IMR-90 (cell line): ENCODE data around the gene CAMTA1. TPM values are rescaled to one million over a fixed set of nuclear protein-coding genes. Genes with fewer than 3 reads are reported as not detected.

ENCODE experiments used
- ATAC-seq: fragments of 200-7000 bp; cut with Tn5 transposase; 2 replicates; pipeline ENCODE4 v1.9.1; 2020; ENCODE audit warnings: low read depth, mild to moderate bottlenecking, moderate library complexity
- BruUV-seq: library from RNA; stranded (reverse); fragments of 400-500 nt; replicated peaks from 2 replicates; lab custom pipeline; 2021; lab: Mats Ljungman, UMichigan
- CTCF ChIA-PET: fragments of 300-600 bp; formaldehyde crosslinking; extraction: SDS; loops from one replicate; lab custom pipeline; 2021; ENCODE audit warnings: antibody characterized with exemption; lab: Yijun Ruan, JAX
- POLR2A ChIA-PET: fragments of 300-600 bp; sonication (Branson Sonifier 250); formaldehyde crosslinking; loops from one replicate; lab custom pipeline; 2022; ENCODE audit warnings: antibody characterized with exemption; ENCODE audit not compliant: unreplicated experiment; lab: Charles Lee
- DNase-seq: peaks from one replicate; pipeline ENCODE4 v3.0.0; 2013
- H2AFZ ChIP-seq: replicated peaks from 2 replicates; pipeline ENCODE3; 2013; ENCODE audit warnings: low read length, mild to moderate bottlenecking; ENCODE audit not compliant: poor library complexity
- H2AK5ac ChIP-seq: 2 replicates; pipeline ENCODE4 v1.6.1; 2013; ENCODE audit warnings: low read depth, low read length, inconsistent platforms
- H2AK9ac ChIP-seq: replicated peaks from 2 replicates; pipeline ENCODE3; 2013; ENCODE audit warnings: mild to moderate bottlenecking, low read depth, low read length, moderate library complexity; ENCODE audit not compliant: poor library complexity
- H2BK120ac ChIP-seq: 2 replicates; pipeline ENCODE4 v1.6.1; 2013; ENCODE audit warnings: low read depth, low read length, inconsistent platforms
- H2BK15ac ChIP-seq: 3 replicates; pipeline ENCODE4 v1.6.1; 2013; ENCODE audit warnings: low read depth, low read length, inconsistent platforms
- H2BK20ac ChIP-seq: 2 replicates; pipeline ENCODE4 v1.6.1; 2013; ENCODE audit warnings: low read depth, mild to moderate bottlenecking, inconsistent platforms, low read length, moderate library complexity
- H2BK5ac ChIP-seq: 2 replicates; pipeline ENCODE4 v1.6.1; 2013; ENCODE audit warnings: mild to moderate bottlenecking, low read depth, low read length, inconsistent platforms; ENCODE audit not compliant: poor library complexity, severe bottlenecking
- H3K14ac ChIP-seq: replicated peaks from 2 replicates; pipeline ENCODE4 v1.6.1; 2013; ENCODE audit warnings: low read depth, low read length, inconsistent platforms
- H3K18ac ChIP-seq: 2 replicates; pipeline ENCODE4 v1.6.1; 2013; ENCODE audit warnings: low read depth, low read length, control low read depth
- H3K23ac ChIP-seq: 2 replicates; pipeline ENCODE4 v1.6.1; 2013; ENCODE audit warnings: low read depth, low read length, inconsistent platforms
- H3K27ac ChIP-seq: 2 replicates; pipeline ENCODE4 v1.5.1; 2013; ENCODE audit warnings: mild to moderate bottlenecking, control low read depth, low read length; ENCODE audit not compliant: insufficient read depth
- H3K27me3 ChIP-seq: 2 replicates; pipeline ENCODE4 v1.6.1; 2013; ENCODE audit warnings: low read length; ENCODE audit not compliant: control insufficient read depth, insufficient read depth
- H3K36me3 ChIP-seq: 2 replicates; pipeline ENCODE4 v1.6.1; 2013; ENCODE audit warnings: low read length, mixed read lengths; ENCODE audit not compliant: control insufficient read depth, insufficient read depth
- H3K4ac ChIP-seq: 2 replicates; pipeline ENCODE4 v1.6.1; 2013; ENCODE audit warnings: low read depth, low read length, inconsistent platforms
- H3K4me1 ChIP-seq: 2 replicates; pipeline ENCODE4 v1.6.1; 2013; ENCODE audit warnings: low read length, mixed read lengths; ENCODE audit not compliant: control insufficient read depth, insufficient read depth
- H3K4me2 ChIP-seq: 2 replicates; pipeline ENCODE4 v1.6.1; 2013; ENCODE audit warnings: low read depth, mild to moderate bottlenecking, control low read depth, low read length, moderate library complexity
- H3K4me3 ChIP-seq: 2 replicates; pipeline ENCODE4 v1.5.1; 2013; ENCODE audit warnings: low read depth, mild to moderate bottlenecking, control low read depth, low read length, moderate library complexity; ENCODE audit not compliant: insufficient read depth
- H3K56ac ChIP-seq: 2 replicates; pipeline ENCODE4 v1.6.1; 2013; ENCODE audit warnings: low read length, inconsistent platforms; ENCODE audit not compliant: insufficient read depth; ENCODE audit errors: extremely low read depth
- H3K79me1 ChIP-seq, 2 experiments: 2 replicates each; pipeline ENCODE4 v1.6.1; 2013; ENCODE audit warnings: low read length in 2 of 2, inconsistent platforms in 1 of 2, low read depth in 1 of 2
- H3K9ac ChIP-seq: 2 replicates; pipeline ENCODE4 v1.6.1; 2013; ENCODE audit warnings: low read depth, low read length, control low read depth
- H3K9me1 ChIP-seq: 2 replicates; pipeline ENCODE4 v1.6.1; 2013; ENCODE audit warnings: low read length, inconsistent platforms; ENCODE audit not compliant: insufficient read depth
- H3K9me3 ChIP-seq: 2 replicates; pipeline ENCODE4 v1.6.1; 2013; ENCODE audit warnings: low read length; ENCODE audit not compliant: control insufficient read depth, insufficient read depth
- H4K20me1 ChIP-seq: 2 replicates; pipeline ENCODE4 v1.6.1; 2013; ENCODE audit warnings: low read length, inconsistent platforms; ENCODE audit not compliant: insufficient read depth
- H4K5ac ChIP-seq: 2 replicates; pipeline ENCODE4 v1.6.1; 2013; ENCODE audit warnings: mild to moderate bottlenecking, low read depth, low read length, control low read depth
- H4K8ac ChIP-seq, 2 experiments: 2 replicates each; pipeline ENCODE4 v1.6.1; 2013; ENCODE audit warnings: low read depth in 2 of 2, low read length in 2 of 2, control low read depth in 1 of 2, inconsistent platforms in 1 of 2
- H4K91ac ChIP-seq: 2 replicates; pipeline ENCODE4 v1.6.1; 2013; ENCODE audit warnings: low read depth, low read length, inconsistent platforms; ENCODE audit not compliant: insufficient read depth
- MXI1 ChIP-seq: IDR thresholded peaks from 2 replicates; pipeline ENCODE4 v1.6.1; 2012; ENCODE audit warnings: low read depth, mild to moderate bottlenecking, low read length, moderate library complexity, borderline replicate concordance
- NFE2L2 ChIP-seq: fragments of 150-350 bp; IDR thresholded peaks from 2 replicates; pipeline ENCODE4 v1.6.1; 2016; ENCODE audit warnings: low read depth, mild to moderate bottlenecking, low read length
- USF2 ChIP-seq: fragments of 150-350 bp; IDR thresholded peaks from 2 replicates; pipeline ENCODE4 v1.6.1; 2017; ENCODE audit warnings: mild to moderate bottlenecking, antibody characterized with exemption, low read length, low read depth
- WGBS, 2 experiments: methylation state at CpG; one replicate each; pipeline versions ENCODE4 v1.1.5 to v1.1.7; 2013; ENCODE audit warnings: missing lambda C conversion rate in 2 of 2; ENCODE audit not compliant: insufficient read length in 1 of 2; ENCODE audit errors: extremely low coverage in 2 of 2; 5-methylcytosine and 5-hydroxymethylcytosine counted together
- dilution Hi-C: fragments of 300-500 bp; cut with HindIII; formaldehyde crosslinking; loops from one replicate; pipeline ENCODE4 v1.14.3; 2018; ENCODE audit warnings: low sequenced_read_pairs; ENCODE audit not compliant: unreplicated experiment
- in situ Hi-C: fragments of 300-500 bp; cut with MboI; formaldehyde crosslinking; loops from 3 replicates; pipeline ENCODE4 v1.14.3; 2019; ENCODE audit warnings: low sequenced_read_pairs, inconsistent platforms, mixed read lengths
- intact Hi-C: fragments of 100-400 bp; cut with micrococcal nuclease; formaldehyde crosslinking; loops from 2 replicates; pipeline ENCODE4 v1.10.0; 2022
- polyA plus RNA-seq, 3 experiments: library from polyadenylated mRNA; depleted of rRNA; stranded (reverse); fragments of >200 nt; gene quantifications; 2 replicates each; pipeline ENCODE4 v1.2.3, GENCODE V29; 2012; ENCODE audit warnings: low replicate concordance in 1 of 3
- total RNA-seq: library from RNA; depleted of rRNA; stranded (reverse); fragments of >200 nt; gene quantifications from 2 replicates; pipeline ENCODE4 v1.2.3, GENCODE V29; 2012

Gene CAMTA1
- total and polyA plus RNA-seq, 2 of the 4 experiments (the other 2 are of a cell fraction) = 35.5 to 74.3 TPM

DNA sequence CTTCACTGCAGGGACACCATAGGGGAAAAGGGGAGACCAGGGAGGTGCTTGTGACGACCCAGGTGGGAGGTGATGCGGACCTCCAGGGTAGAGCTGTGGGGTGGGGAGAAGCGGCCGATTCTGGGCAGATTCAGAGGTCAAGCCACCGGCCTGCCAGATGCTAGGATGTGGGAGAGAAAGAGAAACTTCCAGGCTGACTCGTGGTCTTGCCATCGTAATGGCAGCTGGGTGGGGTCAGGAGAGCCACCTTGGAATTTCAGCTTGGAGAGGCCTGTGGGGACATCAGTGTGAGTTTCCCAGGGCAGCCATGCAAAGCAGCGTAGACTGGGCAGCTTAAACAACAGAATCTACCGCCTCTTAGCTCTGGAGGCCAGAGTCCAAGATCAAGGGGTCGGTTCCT, 727.8 kb downstream of the CAMTA1 start:
- no peak overlapping the region for H3K4ac ChIP-seq
- POLR2A ChIA-PET = no interaction called here
- H4K91ac ChIP-seq = no peak overlapping the region
- no peaks in the 10 kb centered on the region for H3K79me1 ChIP-seq
- no peak overlapping the region for H3K56ac ChIP-seq
- H2AFZ ChIP-seq = peak overlapping the region; percentile 60
- H2AK5ac ChIP-seq = no peak overlapping the region
- no peak overlapping the region for H3K4me2 ChIP-seq
- ATAC-seq (no peak), DNase-seq (peak; percentile 51)
- no peak overlapping the region for H3K27ac ChIP-seq
- H3K4me3 ChIP-seq = no peak overlapping the region
- H2BK20ac ChIP-seq = no peak overlapping the region
- dilution Hi-C loops (no loop called here), in situ Hi-C loops (no loop called here), intact Hi-C loops (no loop called here)
- H2BK5ac ChIP-seq = no peak overlapping the region
- no peaks in the 10 kb centered on the region for H4K20me1 ChIP-seq
- H2BK120ac ChIP-seq = no peak overlapping the region
- WGBS, 2 experiments = 73% methylated on average over 5 of the region's 10 CpGs; no CpG with 5 or more reads in 1 of the 2 experiments
- H3K9me1 ChIP-seq = no peaks in the 10 kb centered on the region
- TF ChIP-seq MXI1 (no peak), USF2 (no peak), NFE2L2 (no peak)
- peak overlapping the region; percentile 61 for H2AK9ac ChIP-seq
- H3K18ac ChIP-seq = no peak overlapping the region
- H3K9me3 ChIP-seq = no peaks in the 10 kb centered on the region
- H3K9ac ChIP-seq = no peak overlapping the region
- H4K8ac ChIP-seq = no peak overlapping the region
- no peak overlapping the region for H4K5ac ChIP-seq
- no TSS peak for BruUV-seq
- H3K4me1 ChIP-seq = peaks cover 5% of the 10 kb centered on the region; the same call in 1 of the 2 replicates
- peaks cover under 1% of the 10 kb centered on the region for H3K27me3 ChIP-seq
- H2BK15ac ChIP-seq = no peak overlapping the region
- no peak overlapping the region for H3K14ac ChIP-seq
- no peaks in the 10 kb centered on the region for H3K36me3 ChIP-seq
- CTCF ChIA-PET = no interaction called here
- no peak overlapping the region for H3K23ac ChIP-seq
